Glutamatergic neuron (in vitro differentiated cells): ENCODE data around the gene CACNB2. TPM values are rescaled to one million over a fixed set of nuclear protein-coding genes. Genes with fewer than 3 reads are reported as not detected.

ENCODE experiments used
- DNase-seq: peaks from one replicate; pipeline ENCODE4 v3.0.0; 2022
- H3K27ac Mint-ChIP-seq: one replicate; pipeline ENCODE4 v1.8.0; 2020; ENCODE audit warnings: mild to moderate bottlenecking, mixed read lengths, inconsistent platforms; ENCODE audit not compliant: unreplicated experiment
- H3K27me3 Mint-ChIP-seq: one replicate; pipeline ENCODE4 v1.8.0; 2020; ENCODE audit warnings: mild to moderate bottlenecking, moderate library complexity, mixed read lengths, inconsistent platforms; ENCODE audit not compliant: unreplicated experiment
- H3K36me3 Mint-ChIP-seq: one replicate; pipeline ENCODE4 v1.8.0; 2020; ENCODE audit warnings: mild to moderate bottlenecking, mixed read lengths, inconsistent platforms; ENCODE audit not compliant: unreplicated experiment
- H3K4me1 Mint-ChIP-seq: one replicate; pipeline ENCODE4 v1.8.0; 2020; ENCODE audit warnings: mild to moderate bottlenecking, low read depth, mixed read lengths, inconsistent platforms; ENCODE audit not compliant: unreplicated experiment
- H3K4me3 Mint-ChIP-seq: one replicate; pipeline ENCODE4 v1.8.0; 2020; ENCODE audit warnings: mild to moderate bottlenecking, mixed read lengths, inconsistent platforms; ENCODE audit not compliant: unreplicated experiment
- H3K9me3 Mint-ChIP-seq: one replicate; pipeline ENCODE4 v1.8.0; 2020; ENCODE audit warnings: mild to moderate bottlenecking, moderate library complexity, mixed read lengths, inconsistent platforms; ENCODE audit not compliant: unreplicated experiment
- CTCF ChIP-seq: fragments of 200-600 bp; sonication (generic); IDR thresholded peaks from one replicate; pipeline ENCODE4 v1.5.0; 2021; ENCODE audit not compliant: partially characterized antibody, unreplicated experiment
- total RNA-seq: library from RNA; stranded (reverse); fragmentation: NEBNext Ultra II Directional; extraction: Animal tissue kit (Norgen Biotek cat#: 25700); gene quantifications from one replicate; pipeline ENCODE4 v1.2.1, GENCODE V29; 2021; ENCODE audit not compliant: unreplicated experiment

CACNB2 gene
- total RNA-seq, 1 donor from 2014 or later: 3.2 TPM

- no peaks in the 10 kb centered on the region for H3K4me1 Mint-ChIP-seq
- no peak overlapping the region for H3K27ac Mint-ChIP-seq
- no peak overlapping the region for H3K4me3 Mint-ChIP-seq
- no peaks in the 10 kb centered on the region for H3K36me3 Mint-ChIP-seq
- H3K27me3 Mint-ChIP-seq: no peaks in the 10 kb centered on the region
- no peaks in the 10 kb centered on the region for H3K9me3 Mint-ChIP-seq
- no peak for DNase-seq
- no peak for TF ChIP-seq CTCF
Measured at GRCh38 chr10:18197706-18198105, 57.5 kb downstream of the CACNB2 start.

- no peaks in the 10 kb centered on the region for H3K9me3 Mint-ChIP-seq
- DNase-seq: no peak
- no peaks in the 10 kb centered on the region for H3K36me3 Mint-ChIP-seq
- TF ChIP-seq CTCF: no peak
- no peaks in the 10 kb centered on the region for H3K4me1 Mint-ChIP-seq
- H3K4me3 Mint-ChIP-seq: no peak overlapping the region
- H3K27me3 Mint-ChIP-seq: peaks cover 2% of the 10 kb centered on the region
- no peak overlapping the region for H3K27ac Mint-ChIP-seq
Measured at GRCh38 chr10:18201877-18202276, 61.7 kb downstream of the CACNB2 start.

GRCh38 chr10:18202680-18203460, 62.6 kb downstream of the CACNB2 start:
- no peak for TF ChIP-seq CTCF
- no peak overlapping the region for H3K4me3 Mint-ChIP-seq
- no peak for DNase-seq
- H3K27ac Mint-ChIP-seq: no peak overlapping the region
- H3K36me3 Mint-ChIP-seq: no peaks in the 10 kb centered on the region
- H3K4me1 Mint-ChIP-seq: no peaks in the 10 kb centered on the region
- no peaks in the 10 kb centered on the region for H3K9me3 Mint-ChIP-seq
- peaks cover 2% of the 10 kb centered on the region for H3K27me3 Mint-ChIP-seq

- H3K36me3 Mint-ChIP-seq: no peaks in the 10 kb centered on the region
- no peak for DNase-seq
- peaks cover 2% of the 10 kb centered on the region for H3K27me3 Mint-ChIP-seq
- no peaks in the 10 kb centered on the region for H3K4me1 Mint-ChIP-seq
- no peaks in the 10 kb centered on the region for H3K9me3 Mint-ChIP-seq
- H3K4me3 Mint-ChIP-seq: no peak overlapping the region
- no peak overlapping the region for H3K27ac Mint-ChIP-seq
- no peak for TF ChIP-seq CTCF
Measured at GRCh38 chr10:18203471-18203870, 63.2 kb downstream of the CACNB2 start.

GRCh38 chr10:18204039-18204835, 64.0 kb downstream of the CACNB2 start:
- Mint-ChIP-seq H3K36me3 (no peaks in the 10 kb centered on the region), H3K4me3 (no peak overlapping the region), H3K27me3 (peaks cover 2% of the 10 kb centered on the region), H3K9me3 (no peaks in the 10 kb centered on the region), H3K27ac (no peak overlapping the region), H3K4me1 (no peaks in the 10 kb centered on the region)
- DNase-seq: no peak
- no peak for TF ChIP-seq CTCF
